Prostate gland (tissue), 2 donors: Measurements from ENCODE around the gene UPF3A. TPM values are rescaled to one million over a fixed set of nuclear protein-coding genes. Genes with fewer than 3 reads are reported as not detected.

Experiments used
- DNase-seq: peaks from one replicate; pipeline ENCODE4 v3.0.0-alpha.2; 2019; ENCODE audit warnings: low spot score
- H3K27ac ChIP-seq, 2 donors: fragments of 200-600 bp; sonication (generic); 2 replicates each; pipeline ENCODE4 v1.5.1; 2017 to 2019
- H3K27me3 ChIP-seq: fragments of 200-600 bp; sonication (generic); replicated peaks from 2 replicates; pipeline ENCODE4 v1.5.1; 2019; ENCODE audit not compliant: insufficient read depth
- H3K36me3 ChIP-seq, 2 donors: fragments of 200-600 bp; sonication (generic); 1 replicate in 1 of 2; 2 replicates in 1 of 2; pipeline versions ENCODE4 v1.5.1 to v1.8.1; 2017 to 2019
- H3K4me1 ChIP-seq: fragments of 200-600 bp; sonication (generic); replicated peaks from 2 replicates; pipeline ENCODE4 v1.5.1; 2019
- H3K4me3 ChIP-seq, 2 donors: fragments of 200-600 bp; sonication (generic); 2 replicates each; pipeline ENCODE4 v1.5.1; 2017 to 2019
- H3K9me3 ChIP-seq: fragments of 200-600 bp; sonication (generic); 2 replicates; pipeline ENCODE4 v1.5.1; 2017
- CTCF ChIP-seq, 4 experiments: fragments of 200-600 bp in 2 of 4; fragments of 450-650 bp in 2 of 4; sonication (generic) in 2 of 4; IDR thresholded peaks; 1 replicate in 3 of 4; 2 replicates in 1 of 4; pipeline ENCODE4 v1.5.1; 2016 to 2019; ENCODE audit warnings: antibody characterized with exemption in 4 of 4, mild to moderate bottlenecking in 2 of 4, moderate library complexity in 2 of 4
- POLR2A ChIP-seq: fragments of 450-650 bp; IDR thresholded peaks from one replicate; pipeline ENCODE4 v1.6.1; 2016; ENCODE audit warnings: antibody characterized with exemption, mild to moderate bottlenecking
- POLR2AphosphoS5 ChIP-seq: sonication (generic); formaldehyde crosslinking; IDR thresholded peaks from one replicate; pipeline ENCODE4 v1.6.1; 2017; ENCODE audit warnings: antibody characterized with exemption
- WGBS: methylation state at CpG from one replicate; pipeline ENCODE4 v1.1.5; 2018; 5-methylcytosine and 5-hydroxymethylcytosine counted together
- intact Hi-C: fragments of 100-400 bp; cut with DNase I; formaldehyde crosslinking; loops from one replicate; pipeline ENCODE4 v1.14.2; 2022
- total RNA-seq, 2 donors: library from RNA; depleted of rRNA; stranded (reverse); fragments of >200 nt; gene quantifications; one replicate each; pipeline ENCODE4 v1.1.0, GENCODE V29; 2016

Gene UPF3A
- total RNA-seq, 2 donors from 2014 or later: 30.6 to 62.9 TPM

DNA sequence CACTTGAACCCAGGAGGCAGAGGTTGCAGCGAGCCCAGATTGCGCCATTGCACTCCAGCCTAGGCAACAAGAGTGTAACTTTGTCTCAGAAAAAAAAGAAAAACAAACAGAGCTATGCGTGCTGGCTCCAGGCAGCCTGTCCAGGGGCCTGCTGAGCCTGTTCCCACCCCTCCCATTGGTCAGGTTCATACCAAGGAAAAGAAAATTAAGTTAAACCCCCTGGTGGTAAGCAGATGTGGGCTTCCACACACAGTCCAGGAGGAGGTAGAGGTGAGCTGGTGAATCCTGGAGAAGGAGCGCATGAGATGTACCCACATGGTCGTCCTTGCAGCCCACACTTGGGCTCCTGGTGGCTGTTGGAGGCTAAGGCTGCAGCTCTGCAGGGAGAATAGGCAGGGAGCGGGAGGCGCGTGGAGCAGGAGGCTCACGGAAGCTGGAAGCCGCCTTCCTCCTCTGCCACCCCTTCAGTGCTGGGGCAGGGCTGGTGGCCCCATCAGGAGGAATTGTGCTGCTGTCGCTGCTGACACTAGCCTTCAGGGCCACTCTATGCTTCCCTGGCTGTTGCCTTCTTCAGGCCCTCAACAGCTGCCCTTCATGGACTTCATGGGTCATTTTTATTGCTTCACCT, 22.4 kb downstream of the UPF3A start:
- 89% methylated on average over 11 of the region's 11 CpGs for WGBS
- Histone ChIP-seq H3K36me3 (no peaks in the 10 kb centered on the region), H3K4me3 (no peak overlapping the region), H3K9me3 (no peaks in the 10 kb centered on the region), H3K4me1 (no peaks in the 10 kb centered on the region), H3K27ac (no peak overlapping the region), H3K27me3 (no peaks in the 10 kb centered on the region)
- TF ChIP-seq POLR2A (no peak), POLR2AphosphoS5 (no peak), CTCF (IDR thresholded peaks at IDR 0.05) (no peak)
- no peak for DNase-seq
- intact Hi-C loops: no loop called here

- no peak overlapping the region for H3K4me3 ChIP-seq
- H3K4me1 ChIP-seq: no peaks in the 10 kb centered on the region
- intact Hi-C loops: no loop called here
- WGBS: 89% methylated on average over 13 of the region's 13 CpGs
- H3K27me3 ChIP-seq: no peaks in the 10 kb centered on the region
- H3K9me3 ChIP-seq: no peaks in the 10 kb centered on the region
- DNase-seq: no peak
- TF ChIP-seq CTCF (IDR thresholded peaks at IDR 0.05): no peak
- no peaks in the 10 kb centered on the region for H3K36me3 ChIP-seq
- no peak overlapping the region for H3K27ac ChIP-seq
Observed at GRCh38 chr13:114304346-114305034, 23.1 kb downstream of the UPF3A start.

- H3K4me3 ChIP-seq: no peak overlapping the region
- DNase-seq: no peak
- H3K9me3 ChIP-seq: no peaks in the 10 kb centered on the region
- intact Hi-C loops: no loop called here
- H3K27me3 ChIP-seq: no peaks in the 10 kb centered on the region
- H3K27ac ChIP-seq: no peak overlapping the region
- no peaks in the 10 kb centered on the region for H3K36me3 ChIP-seq
- H3K4me1 ChIP-seq: no peaks in the 10 kb centered on the region
- TF ChIP-seq POLR2AphosphoS5 (no peak), CTCF (IDR thresholded peaks at IDR 0.05) (no peak), POLR2A (no peak)
- WGBS: 77% methylated on average over 2 of the region's 2 CpGs
Observed at GRCh38 chr13:114309086-114309485, 27.7 kb downstream of the UPF3A start.

- H3K4me1 ChIP-seq: no peaks in the 10 kb centered on the region
- H3K36me3 ChIP-seq: no peaks in the 10 kb centered on the region
- intact Hi-C loops: no loop called here
- H3K9me3 ChIP-seq: no peaks in the 10 kb centered on the region
- TF ChIP-seq POLR2AphosphoS5 (no peak), POLR2A (no peak), CTCF (IDR thresholded peaks at IDR 0.05) (no peak)
- H3K27me3 ChIP-seq: no peaks in the 10 kb centered on the region
- DNase-seq: no peak
- no peak overlapping the region for H3K4me3 ChIP-seq
- H3K27ac ChIP-seq: no peak overlapping the region
- WGBS: 80% methylated on average over 6 of the region's 6 CpGs
Observed at GRCh38 chr13:114309806-114310410, 28.5 kb downstream of the UPF3A start.

DNA sequence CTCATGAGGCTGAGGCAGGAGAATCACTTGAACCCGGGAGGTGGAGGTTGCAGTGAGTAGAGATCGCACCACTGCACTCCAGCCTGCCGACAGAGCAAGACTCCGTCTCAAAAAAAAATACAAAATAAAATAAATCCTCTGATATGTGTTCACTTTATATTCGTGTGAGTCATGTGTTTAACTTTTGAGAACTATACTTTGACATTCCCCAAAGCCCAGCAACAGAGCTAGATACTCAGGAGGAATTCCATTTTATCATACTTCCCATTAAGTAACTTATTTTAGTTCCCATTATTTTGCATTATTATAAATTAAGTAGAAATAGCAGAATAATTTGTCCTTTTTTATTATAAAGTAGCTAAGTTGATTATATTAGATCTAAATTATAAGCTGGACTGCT, 29.6 kb downstream of the UPF3A start:
- Histone ChIP-seq H3K4me1 (no peaks in the 10 kb centered on the region), H3K4me3 (no peak overlapping the region), H3K36me3 (no peaks in the 10 kb centered on the region), H3K27ac (no peak overlapping the region), H3K27me3 (no peaks in the 10 kb centered on the region), H3K9me3 (no peaks in the 10 kb centered on the region)
- 85% methylated on average over 5 of the region's 5 CpGs for WGBS
- no peak for DNase-seq
- TF ChIP-seq CTCF (IDR thresholded peaks at IDR 0.05): no peak
- TF ChIP-seq POLR2AphosphoS5: no peak
- intact Hi-C loops: no loop called here
